Fibroblast of pulmonary artery (primary cell): Measurements from ENCODE around the gene CLDN17.
A peak's percentile ranks its signal among the peaks of the same experiment; 100 is the strongest.

ENCODE experiments used
- DNase-seq: peaks from one replicate; pipeline ENCODE4 v3.0.0-alpha.2; 2010; ENCODE audit warnings: low read depth
- H3K4me3 ChIP-seq: replicated peaks from 2 replicates; pipeline ENCODE4 v1.5.1; 2011; ENCODE audit warnings: low read depth, mild to moderate bottlenecking, control low read depth, low read length, moderate library complexity
- TF ChIP-seq, protein P1 (sequence below): IDR thresholded peaks from 2 replicates; pipeline ENCODE4 v1.5.1; 2011; ENCODE audit warnings: mild to moderate bottlenecking, control low read depth, low read length, inconsistent platforms; ENCODE audit errors: missing control alignments

CLDN17 gene, protein sequence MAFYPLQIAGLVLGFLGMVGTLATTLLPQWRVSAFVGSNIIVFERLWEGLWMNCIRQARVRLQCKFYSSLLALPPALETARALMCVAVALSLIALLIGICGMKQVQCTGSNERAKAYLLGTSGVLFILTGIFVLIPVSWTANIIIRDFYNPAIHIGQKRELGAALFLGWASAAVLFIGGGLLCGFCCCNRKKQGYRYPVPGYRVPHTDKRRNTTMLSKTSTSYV

GRCh38 chr21:30166705-30167104 lies at the start of gene CLDN17:
Gene CLDN17 (minus strand): TSS chr21:30166805. CDS start chr21:30166617, 188 bp downstream.
- TF ChIP-seq, protein P1, sequence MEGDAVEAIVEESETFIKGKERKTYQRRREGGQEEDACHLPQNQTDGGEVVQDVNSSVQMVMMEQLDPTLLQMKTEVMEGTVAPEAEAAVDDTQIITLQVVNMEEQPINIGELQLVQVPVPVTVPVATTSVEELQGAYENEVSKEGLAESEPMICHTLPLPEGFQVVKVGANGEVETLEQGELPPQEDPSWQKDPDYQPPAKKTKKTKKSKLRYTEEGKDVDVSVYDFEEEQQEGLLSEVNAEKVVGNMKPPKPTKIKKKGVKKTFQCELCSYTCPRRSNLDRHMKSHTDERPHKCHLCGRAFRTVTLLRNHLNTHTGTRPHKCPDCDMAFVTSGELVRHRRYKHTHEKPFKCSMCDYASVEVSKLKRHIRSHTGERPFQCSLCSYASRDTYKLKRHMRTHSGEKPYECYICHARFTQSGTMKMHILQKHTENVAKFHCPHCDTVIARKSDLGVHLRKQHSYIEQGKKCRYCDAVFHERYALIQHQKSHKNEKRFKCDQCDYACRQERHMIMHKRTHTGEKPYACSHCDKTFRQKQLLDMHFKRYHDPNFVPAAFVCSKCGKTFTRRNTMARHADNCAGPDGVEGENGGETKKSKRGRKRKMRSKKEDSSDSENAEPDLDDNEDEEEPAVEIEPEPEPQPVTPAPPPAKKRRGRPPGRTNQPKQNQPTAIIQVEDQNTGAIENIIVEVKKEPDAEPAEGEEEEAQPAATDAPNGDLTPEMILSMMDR: no peak
- DNase-seq: no peak
- no peak within 1 kb of the TSS for H3K4me3 ChIP-seq

DNA sequence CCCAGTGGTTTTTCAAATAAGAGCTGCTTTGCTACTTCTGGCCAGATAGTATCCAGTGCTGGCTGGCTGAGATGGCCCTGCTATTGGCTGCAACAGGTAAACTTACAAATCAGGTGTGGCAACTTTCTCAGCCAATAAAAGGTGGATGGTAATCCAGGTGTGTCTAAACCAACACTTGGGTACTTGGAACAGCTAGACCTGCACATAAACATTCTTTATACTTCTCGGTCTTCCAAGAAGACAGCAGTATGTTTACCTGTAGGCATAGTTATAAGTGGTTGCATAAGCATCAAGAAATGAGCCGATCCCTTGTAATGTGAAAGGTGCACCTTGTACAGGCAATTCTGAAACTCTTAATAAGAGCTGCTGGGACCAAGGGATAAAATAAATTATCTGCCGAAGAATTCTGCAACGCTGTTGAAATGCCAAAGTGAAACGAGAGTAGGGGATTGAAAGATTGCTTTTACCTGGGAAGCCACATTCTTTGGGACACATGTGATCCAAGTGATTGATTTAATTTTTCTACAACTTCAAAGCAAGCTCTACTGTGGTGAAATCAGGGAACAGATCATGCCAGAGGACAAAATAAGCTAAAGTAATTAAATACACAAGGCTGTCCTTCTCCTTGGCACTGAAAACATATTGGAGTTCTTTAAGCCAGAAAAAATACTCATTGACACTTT lies 49.6 kb upstream of the CLDN17 start, which contains the start of gene CLDN8:
Gene CLDN8, minus strand, starts transcription at position 57 of the 683 bp plus-strand sequence. CDS start 172 bp downstream, outside the sequence.
- TF ChIP-seq, protein P1: no peak
- no peak for DNase-seq
- H3K4me3 ChIP-seq: no peak within 1 kb of the TSS

- TF ChIP-seq, protein P1: no peak
- no peak overlapping the region for H3K4me3 ChIP-seq
- no peak for DNase-seq
Measured at GRCh38 chr21:30211071-30211470, 44.5 kb upstream of the CLDN17 start.

DNA sequence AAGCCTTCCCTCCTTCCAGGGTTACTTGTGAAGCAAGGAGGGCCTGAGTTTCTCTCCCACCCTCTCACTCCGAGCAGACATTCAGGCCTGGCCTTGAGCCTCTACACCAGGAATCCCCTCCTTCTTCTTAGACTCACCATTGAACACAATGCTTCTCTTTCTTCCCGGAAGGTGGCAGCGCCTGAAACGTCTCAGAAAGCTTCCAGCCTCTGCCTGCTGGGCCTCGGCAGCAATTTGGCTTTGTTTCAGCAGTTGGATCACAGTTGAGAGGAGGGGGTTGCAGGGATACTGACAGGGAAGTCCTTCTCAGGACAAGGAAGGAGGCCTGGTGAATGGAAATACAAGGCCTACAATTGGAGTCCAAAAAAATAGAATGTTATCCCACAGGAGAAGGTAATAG lies 43.0 kb upstream of the CLDN17 start:
- peak; percentile 23 for DNase-seq
- TF ChIP-seq, protein P1: peak; percentile 20
- H3K4me3 ChIP-seq: no peak overlapping the region

- no peak for DNase-seq
- no peak overlapping the region for H3K4me3 ChIP-seq
- TF ChIP-seq, protein P1: no peak
Measured at GRCh38 chr21:30207252-30207579, 40.6 kb upstream of the CLDN17 start.

- DNase-seq: peak; percentile 82
- H3K4me3 ChIP-seq: no peak overlapping the region
- TF ChIP-seq, protein P1: no peak
Measured at GRCh38 chr21:30206551-30207251, 40.1 kb upstream of the CLDN17 start.
